ENCODE data around the gene THSD7B.

Gene THSD7B

GRCh38 chr2:137187216-137187615, 421.9 kb downstream of the THSD7B start:
- WGBS, 2 donors (ENCODE audit: extremely low coverage in 2 of 2, insufficient read length in 2 of 2, insufficient replicate concordance in 1 of 2): no CpG with 5 or more reads among the region's 2 CpGs
- Histone ChIP-seq H2AFZ (ENCODE audit: low read length) (no peak overlapping the region), H3K9ac (ENCODE audit: low read depth, low read length, poor library complexity) (no peak overlapping the region), H3K4me2 (ENCODE audit: insufficient read depth, low read length, poor library complexity, severe bottlenecking) (no peak overlapping the region), H2BK12ac (ENCODE audit: low read length) (no peak overlapping the region), H3K27ac (replicated peaks; ENCODE audit: low read length) (no peak overlapping the region), H3K4me1 (ENCODE audit: control insufficient read depth in 2 of 2, insufficient read depth in 1 of 2, low read depth in 1 of 2, low read length in 2 of 2) (peaks cover 0 to 2% of the 10 kb centered on the region in 2 donors), H3K14ac (ENCODE audit: low read length) (no peak overlapping the region), H2BK120ac (ENCODE audit: low read depth, low read length) (no peak overlapping the region), H3K18ac (ENCODE audit: low read length) (no peak overlapping the region), H3K27me3 (ENCODE audit: control insufficient read depth in 3 of 3, insufficient read depth in 3 of 3, low read depth in 1 of 3, low read length in 3 of 3) (no peaks in the 10 kb centered on the region), H3K4me3 (ENCODE audit: low read length in 2 of 2) (no peak overlapping the region), H4K91ac (ENCODE audit: low read depth, low read length, poor library complexity) (no peak overlapping the region), H3K36me3 (replicated peaks in 1 of 2; ENCODE audit: control insufficient read depth in 2 of 2, insufficient read depth in 2 of 2, low read length in 2 of 2) (no peaks in the 10 kb centered on the region), H3K79me1 (ENCODE audit: low read depth, low read length) (no peaks in the 10 kb centered on the region), H3K23ac (ENCODE audit: low read depth, low read length, poor library complexity) (no peak overlapping the region), H2BK5ac (ENCODE audit: low read length) (no peak overlapping the region), H4K8ac (ENCODE audit: low read depth, low read length) (no peak overlapping the region), H3K4ac (ENCODE audit: low read length) (no peak overlapping the region), H2BK15ac (ENCODE audit: low read length) (no peak overlapping the region), H2AK5ac (ENCODE audit: low read depth, low read length) (no peak overlapping the region), H3K9me3 (replicated peaks in 1 of 2; ENCODE audit: control insufficient read depth in 2 of 2, insufficient read depth in 1 of 2, low read depth in 1 of 2, low read length in 2 of 2) (no peaks in the 10 kb centered on the region)
- no peak for DNase-seq (ENCODE audit: low spot score)

GRCh38 chr2:137190411-137191195, 425.3 kb downstream of the THSD7B start:
- H4K91ac ChIP-seq (ENCODE audit: low read depth, low read length, poor library complexity): no peak overlapping the region
- H2AFZ ChIP-seq (ENCODE audit: low read length): no peak overlapping the region
- no peak overlapping the region for H3K4ac ChIP-seq (ENCODE audit: low read length)
- H3K36me3 ChIP-seq (replicated peaks in 1 of 2; ENCODE audit: control insufficient read depth in 2 of 2, insufficient read depth in 2 of 2, low read length in 2 of 2): no peaks in the 10 kb centered on the region
- no CpG with 5 or more reads among the region's 13 CpGs for WGBS, 2 donors (ENCODE audit: extremely low coverage in 2 of 2, insufficient read length in 2 of 2, insufficient replicate concordance in 1 of 2)
- H3K79me1 ChIP-seq (ENCODE audit: low read depth, low read length): no peaks in the 10 kb centered on the region
- H2BK120ac ChIP-seq (ENCODE audit: low read depth, low read length): no peak overlapping the region
- no peak overlapping the region for H3K14ac ChIP-seq (ENCODE audit: low read length)
- no peak overlapping the region for H2BK12ac ChIP-seq (ENCODE audit: low read length)
- H3K27ac ChIP-seq (replicated peaks; ENCODE audit: low read length): no peak overlapping the region
- no peak overlapping the region for H3K23ac ChIP-seq (ENCODE audit: low read depth, low read length, poor library complexity)
- H3K4me3 ChIP-seq (ENCODE audit: low read length in 2 of 2): peak overlapping the region in 1 of 2 donors; percentile 59
- no peak overlapping the region for H3K9ac ChIP-seq (ENCODE audit: low read depth, low read length, poor library complexity)
- no peak overlapping the region for H4K8ac ChIP-seq (ENCODE audit: low read depth, low read length)
- no peak overlapping the region for H2AK5ac ChIP-seq (ENCODE audit: low read depth, low read length)
- H2BK15ac ChIP-seq (ENCODE audit: low read length): no peak overlapping the region
- no peak overlapping the region for H3K18ac ChIP-seq (ENCODE audit: low read length)
- H3K4me1 ChIP-seq (ENCODE audit: control insufficient read depth in 2 of 2, insufficient read depth in 1 of 2, low read depth in 1 of 2, low read length in 2 of 2): peaks cover 0 to 2% of the 10 kb centered on the region in 2 donors
- no peak overlapping the region for H2BK5ac ChIP-seq (ENCODE audit: low read length)
- DNase-seq (ENCODE audit: low spot score): no peak
- H3K9me3 ChIP-seq (replicated peaks in 1 of 2; ENCODE audit: control insufficient read depth in 2 of 2, insufficient read depth in 1 of 2, low read depth in 1 of 2, low read length in 2 of 2): no peaks in the 10 kb centered on the region
- H3K27me3 ChIP-seq (ENCODE audit: control insufficient read depth in 3 of 3, insufficient read depth in 3 of 3, low read depth in 1 of 3, low read length in 3 of 3): no peaks in the 10 kb centered on the region
- no peak overlapping the region for H3K4me2 ChIP-seq (ENCODE audit: insufficient read depth, low read length, poor library complexity, severe bottlenecking)

GRCh38 chr2:137192366-137193310, 427.3 kb downstream of the THSD7B start:
- H3K4me2 ChIP-seq (ENCODE audit: insufficient read depth, low read length, poor library complexity, severe bottlenecking): no peak overlapping the region
- H3K23ac ChIP-seq (ENCODE audit: low read depth, low read length, poor library complexity): no peak overlapping the region
- no peak overlapping the region for H2BK15ac ChIP-seq (ENCODE audit: low read length)
- no peak overlapping the region for H4K91ac ChIP-seq (ENCODE audit: low read depth, low read length, poor library complexity)
- H3K36me3 ChIP-seq (replicated peaks in 1 of 2; ENCODE audit: control insufficient read depth in 2 of 2, insufficient read depth in 2 of 2, low read length in 2 of 2): no peaks in the 10 kb centered on the region
- no peak overlapping the region for H3K14ac ChIP-seq (ENCODE audit: low read length)
- WGBS, 2 donors (ENCODE audit: extremely low coverage in 2 of 2, insufficient read length in 2 of 2, insufficient replicate concordance in 1 of 2): no CpG with 5 or more reads among the region's 6 CpGs
- H3K79me1 ChIP-seq (ENCODE audit: low read depth, low read length): no peaks in the 10 kb centered on the region
- H2BK12ac ChIP-seq (ENCODE audit: low read length): no peak overlapping the region
- H3K4ac ChIP-seq (ENCODE audit: low read length): no peak overlapping the region
- H3K9ac ChIP-seq (ENCODE audit: low read depth, low read length, poor library complexity): no peak overlapping the region
- no peak for DNase-seq (ENCODE audit: low spot score)
- peaks cover 0 to 2% of the 10 kb centered on the region in 2 donors for H3K4me1 ChIP-seq (ENCODE audit: control insufficient read depth in 2 of 2, insufficient read depth in 1 of 2, low read depth in 1 of 2, low read length in 2 of 2)
- no peak overlapping the region for H2AFZ ChIP-seq (ENCODE audit: low read length)
- no peak overlapping the region for H3K4me3 ChIP-seq (ENCODE audit: low read length in 2 of 2)
- no peaks in the 10 kb centered on the region for H3K27me3 ChIP-seq (ENCODE audit: control insufficient read depth in 3 of 3, insufficient read depth in 3 of 3, low read depth in 1 of 3, low read length in 3 of 3)
- no peak overlapping the region for H4K8ac ChIP-seq (ENCODE audit: low read depth, low read length)
- no peak overlapping the region for H2BK120ac ChIP-seq (ENCODE audit: low read depth, low read length)
- H2BK5ac ChIP-seq (ENCODE audit: low read length): no peak overlapping the region
- no peaks in the 10 kb centered on the region for H3K9me3 ChIP-seq (replicated peaks in 1 of 2; ENCODE audit: control insufficient read depth in 2 of 2, insufficient read depth in 1 of 2, low read depth in 1 of 2, low read length in 2 of 2)
- H2AK5ac ChIP-seq (ENCODE audit: low read depth, low read length): no peak overlapping the region
- H3K27ac ChIP-seq (replicated peaks; ENCODE audit: low read length): no peak overlapping the region
- H3K18ac ChIP-seq (ENCODE audit: low read length): no peak overlapping the region

- H3K4me1 ChIP-seq (ENCODE audit: control insufficient read depth in 2 of 2, insufficient read depth in 1 of 2, low read depth in 1 of 2, low read length in 2 of 2): peaks cover 0 to 2% of the 10 kb centered on the region in 2 donors
- H3K4me3 ChIP-seq (ENCODE audit: low read length in 2 of 2): no peak overlapping the region
- no peak overlapping the region for H2BK12ac ChIP-seq (ENCODE audit: low read length)
- H4K91ac ChIP-seq (ENCODE audit: low read depth, low read length, poor library complexity): no peak overlapping the region
- no peak overlapping the region for H3K9ac ChIP-seq (ENCODE audit: low read depth, low read length, poor library complexity)
- H3K4me2 ChIP-seq (ENCODE audit: insufficient read depth, low read length, poor library complexity, severe bottlenecking): no peak overlapping the region
- no peaks in the 10 kb centered on the region for H3K27me3 ChIP-seq (ENCODE audit: control insufficient read depth in 3 of 3, insufficient read depth in 3 of 3, low read depth in 1 of 3, low read length in 3 of 3)
- WGBS, 2 donors (ENCODE audit: extremely low coverage in 2 of 2, insufficient read length in 2 of 2, insufficient replicate concordance in 1 of 2): no CpG with 5 or more reads among the region's 3 CpGs
- no peak overlapping the region for H2AK5ac ChIP-seq (ENCODE audit: low read depth, low read length)
- H3K23ac ChIP-seq (ENCODE audit: low read depth, low read length, poor library complexity): no peak overlapping the region
- no peaks in the 10 kb centered on the region for H3K79me1 ChIP-seq (ENCODE audit: low read depth, low read length)
- H4K8ac ChIP-seq (ENCODE audit: low read depth, low read length): no peak overlapping the region
- H2BK120ac ChIP-seq (ENCODE audit: low read depth, low read length): no peak overlapping the region
- no peaks in the 10 kb centered on the region for H3K36me3 ChIP-seq (replicated peaks in 1 of 2; ENCODE audit: control insufficient read depth in 2 of 2, insufficient read depth in 2 of 2, low read length in 2 of 2)
- no peaks in the 10 kb centered on the region for H3K9me3 ChIP-seq (replicated peaks in 1 of 2; ENCODE audit: control insufficient read depth in 2 of 2, insufficient read depth in 1 of 2, low read depth in 1 of 2, low read length in 2 of 2)
- no peak overlapping the region for H2AFZ ChIP-seq (ENCODE audit: low read length)
- no peak overlapping the region for H2BK15ac ChIP-seq (ENCODE audit: low read length)
- H3K14ac ChIP-seq (ENCODE audit: low read length): no peak overlapping the region
- H3K27ac ChIP-seq (replicated peaks; ENCODE audit: low read length): no peak overlapping the region
- no peak overlapping the region for H2BK5ac ChIP-seq (ENCODE audit: low read length)
- no peak overlapping the region for H3K18ac ChIP-seq (ENCODE audit: low read length)
- no peak for DNase-seq (ENCODE audit: low spot score)
- no peak overlapping the region for H3K4ac ChIP-seq (ENCODE audit: low read length)
These were observed 428.1 kb downstream of the THSD7B start for GRCh38 chr2:137193401-137193800.
